Measurements from ENCODE around the gene SPATA32.

The SPATA32 gene

DNA sequence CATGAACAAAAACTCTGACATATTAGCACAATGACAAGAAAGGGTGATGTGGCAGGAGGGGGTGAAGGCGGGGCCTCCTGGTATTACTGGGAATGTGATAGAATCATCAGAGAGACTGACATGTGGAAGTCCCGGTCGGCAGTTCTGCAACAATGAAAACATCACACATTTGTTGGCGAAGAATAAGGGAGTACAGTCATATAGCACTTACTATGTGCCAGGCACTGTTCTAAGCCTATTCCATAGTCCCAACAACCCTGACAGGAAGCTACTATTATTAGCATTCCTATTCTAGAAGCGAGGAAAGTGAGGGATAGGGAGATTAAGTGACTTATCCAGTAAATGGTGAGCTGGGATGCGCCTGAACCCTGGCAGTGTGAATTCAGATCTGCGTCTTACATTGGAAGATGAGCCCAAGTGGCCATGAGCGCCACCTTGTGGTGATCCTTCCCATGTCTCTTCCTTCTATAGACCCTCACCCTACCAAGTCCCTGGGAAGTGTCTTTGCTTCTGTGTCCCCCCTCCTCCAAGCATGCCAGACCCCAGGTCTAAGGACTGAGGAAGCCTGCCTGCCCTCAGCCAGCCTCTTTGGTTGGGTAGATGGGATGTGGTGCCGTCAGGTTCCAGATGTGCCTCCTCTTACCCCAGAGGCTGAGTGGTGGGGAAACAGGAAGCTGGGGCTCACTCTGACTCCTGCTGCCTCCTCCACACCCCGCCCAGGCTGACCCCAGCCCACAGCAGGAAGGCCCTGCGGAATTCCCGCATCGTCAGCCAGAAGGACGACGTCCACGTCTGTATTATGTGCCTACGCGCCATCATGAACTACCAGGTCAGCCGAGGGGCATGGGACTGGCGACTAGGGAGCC lies 26.2 kb downstream of the SPATA32 start:
- Mint-ChIP-seq H3K4me1 (no peaks in the 10 kb centered on the region), H3K36me3 (ENCODE audit: low read depth) (no peaks in the 10 kb centered on the region), H3K4me3 (no peak overlapping the region), H3K27me3 (ENCODE audit: low read depth) (peaks cover 73% of the 10 kb centered on the region), H3K27ac (no peak overlapping the region), H3K9me3 (no peaks in the 10 kb centered on the region)
- TF ChIP-seq, protein P1, sequence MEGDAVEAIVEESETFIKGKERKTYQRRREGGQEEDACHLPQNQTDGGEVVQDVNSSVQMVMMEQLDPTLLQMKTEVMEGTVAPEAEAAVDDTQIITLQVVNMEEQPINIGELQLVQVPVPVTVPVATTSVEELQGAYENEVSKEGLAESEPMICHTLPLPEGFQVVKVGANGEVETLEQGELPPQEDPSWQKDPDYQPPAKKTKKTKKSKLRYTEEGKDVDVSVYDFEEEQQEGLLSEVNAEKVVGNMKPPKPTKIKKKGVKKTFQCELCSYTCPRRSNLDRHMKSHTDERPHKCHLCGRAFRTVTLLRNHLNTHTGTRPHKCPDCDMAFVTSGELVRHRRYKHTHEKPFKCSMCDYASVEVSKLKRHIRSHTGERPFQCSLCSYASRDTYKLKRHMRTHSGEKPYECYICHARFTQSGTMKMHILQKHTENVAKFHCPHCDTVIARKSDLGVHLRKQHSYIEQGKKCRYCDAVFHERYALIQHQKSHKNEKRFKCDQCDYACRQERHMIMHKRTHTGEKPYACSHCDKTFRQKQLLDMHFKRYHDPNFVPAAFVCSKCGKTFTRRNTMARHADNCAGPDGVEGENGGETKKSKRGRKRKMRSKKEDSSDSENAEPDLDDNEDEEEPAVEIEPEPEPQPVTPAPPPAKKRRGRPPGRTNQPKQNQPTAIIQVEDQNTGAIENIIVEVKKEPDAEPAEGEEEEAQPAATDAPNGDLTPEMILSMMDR (IDR thresholded peaks at IDR 0.05; ENCODE audit: unreplicated experiment in 3 of 3), result peak; percentile 65 to 69 (median 67)

DNA sequence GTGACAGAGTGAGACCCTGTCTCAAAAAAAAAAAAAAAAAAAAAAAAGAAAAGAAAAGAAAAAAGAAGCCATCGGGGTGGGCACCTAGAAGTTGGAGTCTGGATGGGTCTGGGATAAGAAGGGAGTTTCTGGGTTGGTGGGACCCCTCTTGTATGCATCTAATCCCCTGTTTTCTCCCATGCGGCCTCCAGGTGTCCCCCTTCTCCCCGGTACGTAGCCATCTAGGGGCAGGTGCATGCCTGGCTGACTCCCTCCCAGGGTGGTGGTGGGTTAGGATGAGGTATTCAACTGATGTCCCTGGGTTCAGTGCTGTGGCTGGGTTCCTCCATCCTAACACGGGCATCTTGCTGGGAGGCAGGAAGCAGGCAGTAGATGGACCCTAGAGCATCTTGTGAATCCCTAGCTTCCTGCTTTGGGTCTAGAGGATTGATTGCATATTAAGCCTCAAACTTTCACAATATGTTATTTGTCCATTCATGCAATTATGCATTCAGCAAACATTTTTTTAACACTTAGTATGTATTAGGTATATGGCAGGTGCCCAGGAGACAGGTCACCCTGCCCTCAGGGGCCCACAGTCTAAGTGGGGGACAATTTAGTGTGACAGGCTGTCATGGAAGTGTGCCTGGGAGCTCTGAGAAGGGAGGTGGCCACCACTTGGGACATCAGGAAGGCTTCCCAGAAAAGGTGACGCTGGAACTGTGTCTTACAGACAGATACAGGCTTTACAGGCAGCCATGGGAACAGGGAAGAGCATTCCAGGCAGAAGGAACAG lies 27.1 kb downstream of the SPATA32 start:
- TF ChIP-seq, protein P1 (IDR thresholded peaks at IDR 0.05; ENCODE audit: unreplicated experiment in 3 of 3), result peak in 2 of 3 experiments; percentile 43
- peaks cover 3% of the 10 kb centered on the region for H3K4me1 Mint-ChIP-seq
- no peak overlapping the region for H3K27ac Mint-ChIP-seq
- no peaks in the 10 kb centered on the region for H3K36me3 Mint-ChIP-seq (ENCODE audit: low read depth)
- peaks cover 65% of the 10 kb centered on the region for H3K27me3 Mint-ChIP-seq (ENCODE audit: low read depth)
- H3K4me3 Mint-ChIP-seq, result no peak overlapping the region
- H3K9me3 Mint-ChIP-seq, result no peaks in the 10 kb centered on the region

DNA sequence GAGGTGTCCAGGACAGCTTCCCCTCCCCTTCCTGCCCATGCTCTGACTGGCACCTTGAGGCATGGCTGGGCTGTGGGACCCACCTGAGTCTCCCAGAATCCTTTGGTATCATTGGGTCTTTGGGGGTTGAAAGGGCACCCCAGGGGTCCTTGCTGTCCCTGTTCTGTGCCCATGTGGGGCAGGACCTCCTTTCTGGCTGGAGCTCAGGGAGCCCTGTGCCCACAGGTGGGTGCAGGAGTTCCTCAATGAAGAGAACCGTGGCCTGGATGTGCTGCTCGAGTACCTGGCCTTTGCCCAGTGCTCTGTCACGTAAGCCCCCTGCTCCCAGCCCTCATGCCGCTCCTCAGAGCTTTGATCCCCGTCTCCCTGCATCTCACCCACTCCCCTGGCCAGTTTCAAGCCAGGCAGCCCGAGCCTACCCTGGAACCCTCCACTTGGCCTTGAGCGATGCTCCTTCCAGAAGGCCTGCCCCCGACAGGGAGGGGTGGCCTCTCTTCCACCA lies 28.4 kb downstream of the SPATA32 start:
- Mint-ChIP-seq H3K4me1 (peaks cover 16% of the 10 kb centered on the region), H3K9me3 (no peaks in the 10 kb centered on the region), H3K27ac (no peak overlapping the region), H3K4me3 (no peak overlapping the region), H3K27me3 (ENCODE audit: low read depth) (peaks cover 52% of the 10 kb centered on the region), H3K36me3 (ENCODE audit: low read depth) (no peaks in the 10 kb centered on the region)
- TF ChIP-seq, protein P1 (IDR thresholded peaks at IDR 0.05; ENCODE audit: unreplicated experiment in 3 of 3), result no peak

DNA sequence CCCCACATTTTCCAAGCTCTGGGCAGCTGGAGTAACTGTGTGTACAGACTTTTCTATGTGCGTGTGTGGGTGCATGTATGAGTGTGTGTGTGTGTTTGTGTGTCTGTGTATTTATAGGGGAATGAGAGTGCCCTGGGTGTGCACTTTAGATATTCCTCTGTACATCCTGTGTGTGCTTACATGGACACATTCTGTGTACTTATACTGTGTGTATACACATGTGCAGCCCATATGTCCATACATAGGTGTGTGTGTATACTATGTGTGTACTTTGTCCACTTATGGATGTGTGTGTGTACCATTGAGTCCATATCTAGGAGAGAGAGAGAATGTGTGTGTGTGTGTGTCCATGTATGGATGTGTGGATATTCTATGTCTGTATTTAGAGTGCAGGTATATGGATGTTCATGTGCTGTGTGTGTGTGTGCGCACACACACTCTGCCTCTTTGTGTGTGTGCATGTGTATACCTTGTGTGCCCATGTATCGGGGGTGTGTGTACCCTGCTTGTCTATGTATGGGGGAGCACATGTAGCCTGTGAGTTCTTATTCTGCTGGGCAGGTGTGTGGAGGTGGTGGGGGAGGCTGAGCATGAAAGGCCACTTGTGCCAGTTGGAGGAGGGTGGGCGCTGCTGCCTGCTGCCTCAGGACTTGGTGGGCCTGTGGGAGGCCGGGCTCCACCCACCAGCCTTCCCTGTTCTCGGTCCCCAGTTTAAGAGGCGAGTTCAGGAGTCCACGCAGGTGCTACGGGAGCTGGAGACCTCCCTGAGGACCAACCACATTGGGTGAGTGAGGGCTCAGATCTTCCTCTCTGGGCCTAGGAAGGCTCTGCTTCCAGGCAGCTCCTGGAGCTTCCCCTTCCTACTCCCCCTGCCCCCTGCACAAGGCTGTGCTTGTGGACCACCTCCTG lies 29.1 kb downstream of the SPATA32 start:
- Mint-ChIP-seq H3K27ac (no peak overlapping the region), H3K36me3 (ENCODE audit: low read depth) (no peaks in the 10 kb centered on the region)
- TF ChIP-seq, protein P1 (IDR thresholded peaks at IDR 0.05; ENCODE audit: unreplicated experiment in 3 of 3), result no peak

DNA sequence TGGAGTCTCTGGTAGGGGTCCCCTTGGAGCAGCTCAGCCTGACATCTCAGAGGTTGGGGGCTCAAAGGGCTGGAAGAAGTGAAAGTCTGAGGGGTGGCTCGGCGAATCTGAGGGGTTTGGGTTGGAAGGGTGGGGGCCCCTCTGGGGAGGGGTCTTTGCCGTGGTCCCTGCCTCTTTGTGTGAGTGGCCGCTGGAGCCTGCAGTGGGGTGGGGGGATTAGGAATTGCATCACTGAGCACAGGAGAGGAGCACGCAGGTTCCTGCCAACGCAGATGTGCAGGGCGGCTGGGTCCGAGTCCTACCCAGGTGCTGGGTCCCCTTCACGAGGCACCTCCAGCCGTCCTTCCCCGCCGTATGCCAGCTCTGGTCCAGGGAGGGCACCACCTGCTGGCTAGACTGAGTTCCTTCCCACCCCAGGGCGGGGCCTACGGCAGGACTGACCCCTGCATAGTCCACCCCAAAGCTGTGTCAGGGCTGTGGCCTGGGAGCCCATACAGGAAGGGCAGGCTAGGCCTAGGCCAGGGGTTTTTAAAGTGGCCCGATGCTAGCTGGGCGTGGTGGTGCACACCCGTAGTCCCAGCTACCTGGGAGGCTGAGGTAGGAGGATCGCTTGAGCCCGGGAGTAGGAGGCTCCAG lies 30.3 kb downstream of the SPATA32 start:
- TF ChIP-seq, protein P1 (IDR thresholded peaks at IDR 0.05; ENCODE audit: unreplicated experiment in 3 of 3), result peak in 2 of 3 experiments; percentile 14 to 20
- H3K9me3 Mint-ChIP-seq, result no peaks in the 10 kb centered on the region
- no peak overlapping the region for H3K4me3 Mint-ChIP-seq
- no peaks in the 10 kb centered on the region for H3K36me3 Mint-ChIP-seq (ENCODE audit: low read depth)
- peaks cover 52% of the 10 kb centered on the region for H3K27me3 Mint-ChIP-seq (ENCODE audit: low read depth)
- peaks cover 24% of the 10 kb centered on the region for H3K4me1 Mint-ChIP-seq
- H3K27ac Mint-ChIP-seq, result no peak overlapping the region

More for the DNA sequence above, 29.1 kb downstream of the SPATA32 start:
- Mint-ChIP-seq H3K9me3 (no peaks in the 10 kb centered on the region), H3K4me3 (no peak overlapping the region), H3K27me3 (ENCODE audit: low read depth) (peaks cover 52% of the 10 kb centered on the region), H3K4me1 (peaks cover 21% of the 10 kb centered on the region)
